Peyer's patch (tissue), 4 donors: ENCODE data around the gene SIN3B.

Source experiments
- CTCF ChIP-seq, 6 experiments: fragments of 450-650 bp in 4 of 6; fragments of 200-600 bp in 2 of 6; sonication (generic) in 1 of 6; IDR thresholded peaks; one replicate each; pipeline ENCODE4 v1.5.1; 2017 to 2019; ENCODE audit warnings: antibody characterized with exemption in 6 of 6, mild to moderate bottlenecking in 3 of 6, moderate library complexity in 1 of 6
- POLR2A ChIP-seq, 2 donors: fragments of 450-650 bp; IDR thresholded peaks; one replicate each; pipeline ENCODE4 v1.5.1; 2017; ENCODE audit warnings: antibody characterized with exemption in 2 of 2, mild to moderate bottlenecking in 2 of 2, moderate library complexity in 2 of 2

GRCh38 chr19:16834747-16835146 lies 5.5 kb downstream of the SIN3B start:
- TF ChIP-seq CTCF (IDR thresholded peaks at IDR 0.05) (no peak), POLR2A (IDR thresholded peaks at IDR 0.05) (no peak)
